Measurements from ENCODE around the gene TVP23A. TPM values are rescaled to one million over a fixed set of nuclear protein-coding genes. Genes with fewer than 3 reads are reported as not detected.

TVP23A gene
- total and polyA plus RNA-seq, 10 of the 15 experiments (the other 5 are each of a cell fraction or from before 2014, with no cell fraction given) = 1.1 to 6.4 (median 2.2) TPM

DNA sequence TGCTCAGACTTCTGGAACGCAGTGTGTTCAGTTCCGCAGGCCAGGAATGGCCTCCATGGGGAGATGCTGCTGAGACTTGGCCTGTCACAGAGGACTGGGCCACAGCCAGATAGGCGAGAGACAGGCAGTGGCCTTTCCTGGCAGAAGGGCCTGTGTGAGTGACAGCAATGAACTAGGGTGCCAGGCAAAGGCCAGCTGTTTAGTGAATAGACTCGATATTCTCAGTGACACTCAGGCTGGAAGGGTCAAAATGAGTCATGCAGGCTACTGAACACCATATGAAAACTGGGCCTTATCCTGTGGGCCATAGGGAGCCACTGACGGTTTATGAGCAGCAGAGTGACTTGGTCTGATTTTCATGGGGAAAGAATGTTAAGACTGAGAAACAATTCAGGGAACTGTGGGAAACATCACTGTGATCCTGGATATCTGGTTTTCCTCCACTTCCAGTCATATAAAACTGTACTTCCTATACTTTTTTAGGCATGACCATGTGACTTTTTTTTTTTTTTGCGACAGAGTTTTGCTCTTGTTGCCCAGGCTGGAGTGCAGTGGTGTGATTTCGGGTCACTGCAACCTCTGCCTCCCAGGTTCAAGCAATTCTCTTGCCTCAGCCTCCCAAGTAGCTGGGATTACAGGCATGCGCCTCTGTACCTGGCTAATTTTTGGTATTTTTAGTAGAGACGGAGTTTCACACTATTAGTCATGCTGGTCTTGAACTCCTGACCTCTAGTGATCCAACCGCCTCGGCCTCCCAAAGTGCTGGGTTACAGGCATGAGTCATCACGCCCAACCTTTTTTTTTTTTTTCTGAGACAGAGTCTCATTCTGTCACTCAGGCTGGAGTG, 80.1 kb downstream of the TVP23A start (continued):
- TF ChIP-seq ZZZ3 (IDR thresholded peaks at IDR 0.05; ENCODE audit: control insufficient read depth, insufficient read length, low read depth) (no peak), MTA3 (IDR thresholded peaks at IDR 0.05; ENCODE audit: borderline replicate concordance, low read length) (no peak), RAD51 (IDR thresholded peaks at IDR 0.05) (peak; percentile 56), NFYA (IDR thresholded peaks at IDR 0.05; ENCODE audit: borderline replicate concordance, low read depth, low read length) (no peak), ZNF217 (IDR thresholded peaks at IDR 0.05) (peak; percentile 96), PBX3 (IDR thresholded peaks at IDR 0.05; ENCODE audit: insufficient replicate concordance, low read depth, low read length) (peak; percentile 88), PAX8 (IDR thresholded peaks at IDR 0.05) (no peak), EGR1 (IDR thresholded peaks at IDR 0.05; ENCODE audit: borderline replicate concordance in 1 of 2, low read depth in 2 of 2, low read length in 2 of 2) (peak in 1 of 2 experiments; percentile 33; a peak in 1 of 3 replicates), MYB (IDR thresholded peaks at IDR 0.05; ENCODE audit: borderline replicate concordance, low read depth, low read length) (no peak), CHD2 (IDR thresholded peaks at IDR 0.05; ENCODE audit: borderline replicate concordance, low read depth, low read length) (no peak), NBN (IDR thresholded peaks at IDR 0.05) (peak; percentile 38; the same call in 1 of the 2 replicates), IRF5 (IDR thresholded peaks at IDR 0.05; ENCODE audit: borderline replicate concordance) (no peak), SIX5 (IDR thresholded peaks at IDR 0.05; ENCODE audit: low read depth, low read length, severe bottlenecking) (no peak), NFIC (IDR thresholded peaks at IDR 0.05; ENCODE audit: low read depth, low read length) (peak; percentile 70), SMARCA5 (IDR thresholded peaks at IDR 0.05) (no peak; the same call in none of the 2 replicates), USF1 (IDR thresholded peaks at IDR 0.05; ENCODE audit: borderline replicate concordance, extremely low read length, insufficient read depth, low read depth, low read length) (no peak), SPI1 (IDR thresholded peaks at IDR 0.05; ENCODE audit: borderline replicate concordance, insufficient read depth, low read depth, low read length) (no peak)
- TF ChIP-seq, protein P1, sequence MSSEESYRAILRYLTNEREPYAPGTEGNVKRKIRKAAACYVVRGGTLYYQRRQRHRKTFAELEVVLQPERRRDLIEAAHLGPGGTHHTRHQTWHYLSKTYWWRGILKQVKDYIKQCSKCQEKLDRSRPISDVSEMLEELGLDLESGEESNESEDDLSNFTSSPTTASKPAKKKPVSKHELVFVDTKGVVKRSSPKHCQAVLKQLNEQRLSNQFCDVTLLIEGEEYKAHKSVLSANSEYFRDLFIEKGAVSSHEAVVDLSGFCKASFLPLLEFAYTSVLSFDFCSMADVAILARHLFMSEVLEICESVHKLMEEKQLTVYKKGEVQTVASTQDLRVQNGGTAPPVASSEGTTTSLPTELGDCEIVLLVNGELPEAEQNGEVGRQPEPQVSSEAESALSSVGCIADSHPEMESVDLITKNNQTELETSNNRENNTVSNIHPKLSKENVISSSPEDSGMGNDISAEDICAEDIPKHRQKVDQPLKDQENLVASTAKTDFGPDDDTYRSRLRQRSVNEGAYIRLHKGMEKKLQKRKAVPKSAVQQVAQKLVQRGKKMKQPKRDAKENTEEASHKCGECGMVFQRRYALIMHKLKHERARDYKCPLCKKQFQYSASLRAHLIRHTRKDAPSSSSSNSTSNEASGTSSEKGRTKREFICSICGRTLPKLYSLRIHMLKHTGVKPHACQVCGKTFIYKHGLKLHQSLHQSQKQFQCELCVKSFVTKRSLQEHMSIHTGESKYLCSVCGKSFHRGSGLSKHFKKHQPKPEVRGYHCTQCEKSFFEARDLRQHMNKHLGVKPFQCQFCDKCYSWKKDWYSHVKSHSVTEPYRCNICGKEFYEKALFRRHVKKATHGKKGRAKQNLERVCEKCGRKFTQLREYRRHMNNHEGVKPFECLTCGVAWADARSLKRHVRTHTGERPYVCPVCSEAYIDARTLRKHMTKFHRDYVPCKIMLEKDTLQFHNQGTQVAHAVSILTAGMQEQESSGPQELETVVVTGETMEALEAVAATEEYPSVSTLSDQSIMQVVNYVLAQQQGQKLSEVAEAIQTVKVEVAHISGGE (CRISPR knock-in tag; IDR thresholded peaks at IDR 0.05) = no peak
- TF ChIP-seq, protein P2, sequence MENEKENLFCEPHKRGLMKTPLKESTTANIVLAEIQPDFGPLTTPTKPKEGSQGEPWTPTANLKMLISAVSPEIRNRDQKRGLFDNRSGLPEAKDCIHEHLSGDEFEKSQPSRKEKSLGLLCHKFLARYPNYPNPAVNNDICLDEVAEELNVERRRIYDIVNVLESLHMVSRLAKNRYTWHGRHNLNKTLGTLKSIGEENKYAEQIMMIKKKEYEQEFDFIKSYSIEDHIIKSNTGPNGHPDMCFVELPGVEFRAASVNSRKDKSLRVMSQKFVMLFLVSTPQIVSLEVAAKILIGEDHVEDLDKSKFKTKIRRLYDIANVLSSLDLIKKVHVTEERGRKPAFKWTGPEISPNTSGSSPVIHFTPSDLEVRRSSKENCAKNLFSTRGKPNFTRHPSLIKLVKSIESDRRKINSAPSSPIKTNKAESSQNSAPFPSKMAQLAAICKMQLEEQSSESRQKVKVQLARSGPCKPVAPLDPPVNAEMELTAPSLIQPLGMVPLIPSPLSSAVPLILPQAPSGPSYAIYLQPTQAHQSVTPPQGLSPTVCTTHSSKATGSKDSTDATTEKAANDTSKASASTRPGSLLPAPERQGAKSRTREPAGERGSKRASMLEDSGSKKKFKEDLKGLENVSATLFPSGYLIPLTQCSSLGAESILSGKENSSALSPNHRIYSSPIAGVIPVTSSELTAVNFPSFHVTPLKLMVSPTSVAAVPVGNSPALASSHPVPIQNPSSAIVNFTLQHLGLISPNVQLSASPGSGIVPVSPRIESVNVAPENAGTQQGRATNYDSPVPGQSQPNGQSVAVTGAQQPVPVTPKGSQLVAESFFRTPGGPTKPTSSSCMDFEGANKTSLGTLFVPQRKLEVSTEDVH (IDR thresholded peaks at IDR 0.05; ENCODE audit: low read depth, partially characterized antibody) = no peak
